HG03025 (cell line): ENCODE data around the gene GPRC5B.

Experiments used
- ATAC-seq: cut with Tn5 transposase; IDR thresholded peaks from one replicate; pipeline ENCODE4 v1.9.1; 2021; ENCODE audit warnings: mild to moderate bottlenecking, moderate library complexity; ENCODE audit not compliant: unreplicated experiment, low FRiP score

The GPRC5B gene

GRCh38 chr16:19823322-19823721 lies 61.3 kb downstream of the GPRC5B start:
- no peak for ATAC-seq

GRCh38 chr16:19822533-19822932 lies 62.1 kb downstream of the GPRC5B start:
- no peak for ATAC-seq

DNA sequence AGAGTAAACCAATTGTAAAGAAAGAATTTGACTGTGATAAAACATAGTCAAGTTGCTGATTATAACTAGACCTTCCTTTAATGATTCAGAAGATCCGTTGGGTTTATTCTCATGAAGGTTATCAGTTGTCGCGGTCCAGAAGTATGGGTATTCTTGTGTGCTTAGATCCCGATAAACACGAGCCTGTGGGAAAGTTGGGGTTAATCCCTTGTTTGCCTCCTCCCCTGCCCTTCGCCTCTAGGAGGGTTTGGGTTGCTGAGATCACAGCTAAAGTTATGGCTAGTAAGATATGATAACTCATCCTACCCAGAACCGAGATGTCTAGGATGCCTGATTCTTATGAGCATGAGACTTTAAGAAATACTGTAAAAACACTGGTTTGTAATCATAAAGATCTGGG lies 66.8 kb downstream of the GPRC5B start:
- ATAC-seq = no peak

- ATAC-seq = no peak
Observed at GRCh38 chr16:19817122-19817521, 67.5 kb downstream of the GPRC5B start.

- no peak for ATAC-seq
Observed at GRCh38 chr16:19815418-19815817, 69.2 kb downstream of the GPRC5B start.

GRCh38 chr16:19812986-19813385 lies 71.7 kb downstream of the GPRC5B start:
- no peak for ATAC-seq

DNA sequence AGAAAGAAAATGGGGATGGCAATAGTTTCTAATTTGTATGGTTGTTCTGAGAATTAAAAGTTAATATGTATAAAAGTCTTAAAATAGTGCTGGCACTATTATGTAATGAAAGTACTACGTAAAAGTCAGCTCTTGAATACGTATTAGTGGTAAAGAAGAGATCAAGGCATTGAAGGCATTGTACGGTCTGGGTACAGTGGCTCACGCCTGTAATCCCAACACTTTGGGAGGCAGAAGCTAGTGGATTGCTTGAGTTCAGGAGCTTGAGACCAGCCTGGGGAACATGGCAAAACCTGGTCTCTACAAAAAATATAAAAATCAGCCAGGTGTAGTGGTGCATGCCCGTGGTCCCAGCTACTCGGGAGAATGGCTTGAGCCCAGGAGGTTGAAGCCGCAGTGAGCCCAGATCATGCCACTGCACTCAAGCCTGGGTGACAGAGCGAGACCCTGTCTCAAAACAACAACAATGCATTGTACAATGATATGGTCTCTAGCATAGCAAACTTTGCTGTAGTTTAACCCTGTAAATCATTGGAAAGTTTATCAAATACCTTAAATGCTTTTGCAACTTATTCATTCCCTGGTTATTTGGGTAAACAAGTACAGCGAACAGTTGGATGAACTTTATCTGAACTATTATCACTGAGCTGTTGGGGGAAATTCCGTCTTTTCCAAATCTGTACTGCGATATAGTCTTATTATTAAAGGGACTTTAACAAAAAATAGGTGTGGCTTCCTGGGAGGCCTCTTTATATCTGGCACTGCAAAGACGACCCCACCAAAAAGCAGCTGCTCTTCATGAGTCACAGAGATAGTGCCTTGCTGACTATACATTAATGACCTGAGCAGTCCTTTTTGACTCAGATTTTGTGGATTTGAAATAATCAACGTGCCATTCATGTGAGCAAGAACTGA lies 73.6 kb downstream of the GPRC5B start:
- no peak for ATAC-seq

GRCh38 chr16:19809693-19810092 lies 75.0 kb downstream of the GPRC5B start:
- ATAC-seq = no peak

GRCh38 chr16:19809121-19809635 lies 75.5 kb downstream of the GPRC5B start:
- no peak for ATAC-seq

- ATAC-seq = no peak
Observed at GRCh38 chr16:19808061-19808641, 76.5 kb downstream of the GPRC5B start.
